Astrocyte (in vitro differentiated cells and primary cell): Measurements from ENCODE around the gene NOL4L. TPM values are rescaled to one million over a fixed set of nuclear protein-coding genes. Genes with fewer than 3 reads are reported as not detected.

ENCODE experiments used
- DNase-seq: peaks from one replicate; pipeline ENCODE4 v3.0.0-alpha.2; 2010; ENCODE audit warnings: low read depth
- FAIRE-seq: peaks from 2 replicates; lab custom pipeline; 2011; peaks lifted over from hg19 to GRCh38; lab: Jason Lieb, UNC
- H2AFZ ChIP-seq: 2 replicates; pipeline ENCODE4 v1.6.0; 2012; ENCODE audit warnings: low read depth, low read length, inconsistent platforms
- H3K27ac ChIP-seq: 2 replicates; pipeline ENCODE4 v1.5.1; 2011; ENCODE audit warnings: low read depth, low read length, inconsistent platforms
- H3K27me3 ChIP-seq: 2 replicates; pipeline ENCODE4 v1.6.0; 2011; ENCODE audit warnings: low read length, inconsistent platforms; ENCODE audit not compliant: insufficient read depth
- H3K36me3 ChIP-seq: 2 replicates; pipeline ENCODE4 v1.5.1; 2011; ENCODE audit warnings: low read length, inconsistent platforms; ENCODE audit not compliant: insufficient read depth
- H3K4me1 ChIP-seq: 2 replicates; pipeline ENCODE4 v1.5.1; 2011; ENCODE audit warnings: low read length, inconsistent platforms; ENCODE audit not compliant: insufficient read depth
- H3K4me2 ChIP-seq: 2 replicates; pipeline ENCODE4 v1.6.0; 2012; ENCODE audit warnings: low read length, inconsistent platforms
- H3K4me3 ChIP-seq: 2 replicates; pipeline ENCODE4 v1.5.1; 2011; ENCODE audit warnings: low read depth, mild to moderate bottlenecking, low read length, inconsistent platforms; ENCODE audit not compliant: insufficient read depth
- H3K79me2 ChIP-seq: 2 replicates; pipeline ENCODE4 v1.6.0; 2012; ENCODE audit warnings: mild to moderate bottlenecking, low read length, inconsistent platforms; ENCODE audit not compliant: insufficient read depth
- H3K9ac ChIP-seq: 2 replicates; pipeline ENCODE4 v1.6.0; 2012; ENCODE audit warnings: mild to moderate bottlenecking, low read length, inconsistent platforms
- H3K9me3 ChIP-seq: 2 replicates; pipeline ENCODE4 v1.5.1; 2012; ENCODE audit warnings: low read depth, mild to moderate bottlenecking, low read length, inconsistent platforms; ENCODE audit not compliant: insufficient read depth
- H4K20me1 ChIP-seq: 2 replicates; pipeline ENCODE4 v1.6.0; 2012; ENCODE audit warnings: low read length, inconsistent platforms; ENCODE audit not compliant: insufficient read depth
- H3K27ac Mint-ChIP-seq: one replicate; pipeline ENCODE4 v1.8.0; 2021; ENCODE audit warnings: mild to moderate bottlenecking, mixed read lengths; ENCODE audit not compliant: unreplicated experiment
- H3K27me3 Mint-ChIP-seq: one replicate; pipeline ENCODE4 v1.8.0; 2021; ENCODE audit warnings: low read depth, mixed read lengths; ENCODE audit not compliant: unreplicated experiment
- H3K36me3 Mint-ChIP-seq: one replicate; pipeline ENCODE4 v1.8.0; 2021; ENCODE audit warnings: low read depth, mixed read lengths; ENCODE audit not compliant: unreplicated experiment
- H3K4me1 Mint-ChIP-seq: one replicate; pipeline ENCODE4 v1.8.0; 2021; ENCODE audit warnings: low read depth, mixed read lengths; ENCODE audit not compliant: unreplicated experiment
- H3K4me3 Mint-ChIP-seq: one replicate; pipeline ENCODE4 v1.8.0; 2021; ENCODE audit warnings: mild to moderate bottlenecking, moderate library complexity, mixed read lengths; ENCODE audit not compliant: unreplicated experiment
- H3K9me3 Mint-ChIP-seq: one replicate; pipeline ENCODE4 v1.8.0; 2021; ENCODE audit warnings: mild to moderate bottlenecking, mixed read lengths; ENCODE audit not compliant: unreplicated experiment
- CTCF ChIP-seq: IDR thresholded peaks from 2 replicates; pipeline ENCODE4 v1.5.1; 2011; ENCODE audit warnings: low read depth, mild to moderate bottlenecking, inconsistent platforms, low read length, moderate library complexity; ENCODE audit not compliant: insufficient read depth
- EZH2 ChIP-seq: IDR thresholded peaks from 2 replicates; pipeline ENCODE4 v1.6.1; 2012; ENCODE audit warnings: mild to moderate bottlenecking, low read length, inconsistent platforms; ENCODE audit not compliant: insufficient read depth
- total RNA-seq: library from RNA; stranded (reverse); gene quantifications from 2 replicates; pipeline ENCODE4 v1.2.1, GENCODE V29; 2021

NOL4L gene
- total RNA-seq, 1 donor from 2014 or later, result 35.5 TPM

GRCh38 chr20:32484958-32485769 is 100.0 kb downstream of the NOL4L start:
- Mint-ChIP-seq H3K4me1 (peaks cover 16% of the 10 kb centered on the region), H3K27ac (peak overlapping the region; percentile 74), H3K9me3 (peaks cover 2% of the 10 kb centered on the region), H3K27me3 (no peaks in the 10 kb centered on the region), H3K36me3 (peaks cover 2% of the 10 kb centered on the region), H3K4me3 (peak overlapping the region; percentile 80)
- Histone ChIP-seq H3K79me2 (peaks cover 27% of the 10 kb centered on the region), H3K9me3 (no peaks in the 10 kb centered on the region), H3K27ac (peak overlapping the region; percentile 70), H3K4me2 (peak overlapping the region; percentile 95), H3K27me3 (no peaks in the 10 kb centered on the region), H3K4me1 (peaks cover 21% of the 10 kb centered on the region), H3K36me3 (no peaks in the 10 kb centered on the region), H4K20me1 (peaks cover 24% of the 10 kb centered on the region), H3K9ac (peak overlapping the region; percentile 79), H2AFZ (peak overlapping the region; percentile 55), H3K4me3 (peak overlapping the region; percentile 58)
- FAIRE-seq (no peak), DNase-seq (peak; percentile 65)
- TF ChIP-seq EZH2, result no peak
- peak; percentile 93 for TF ChIP-seq CTCF

DNA sequence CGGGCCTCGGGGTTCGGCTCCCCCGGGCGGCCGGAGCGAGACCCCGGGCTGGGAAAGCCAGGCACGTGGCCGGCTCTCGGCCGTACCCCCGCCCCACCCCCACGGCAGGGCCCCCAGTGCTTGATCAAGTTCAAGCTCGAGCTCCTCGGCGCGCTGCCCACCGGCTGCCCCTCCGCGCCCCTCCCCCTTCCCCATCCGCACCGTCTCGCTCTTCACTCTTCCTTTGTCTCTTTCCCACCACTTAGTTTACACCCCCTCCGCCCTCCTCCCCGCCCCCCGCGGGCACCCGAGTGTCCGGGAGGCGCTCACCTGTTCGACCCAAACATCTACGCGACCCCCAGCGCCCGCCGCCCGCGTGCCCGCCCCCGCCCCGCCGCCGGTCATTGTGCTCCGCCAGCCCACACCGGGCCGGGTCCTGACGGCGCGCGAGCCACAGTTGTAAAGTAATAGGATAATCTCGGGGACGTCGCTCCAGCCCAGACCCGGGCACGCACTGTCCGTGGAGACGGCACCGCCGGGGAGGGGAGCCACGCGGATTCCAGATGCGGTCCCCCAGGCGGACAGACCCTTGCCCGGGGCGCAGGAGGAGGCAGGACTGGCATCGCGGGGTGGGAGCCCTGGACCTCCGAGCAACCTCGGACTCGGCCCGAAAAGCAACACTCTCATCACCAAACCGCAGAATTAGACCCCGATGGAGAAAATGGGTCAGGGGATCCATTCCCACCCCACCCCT is 100.7 kb downstream of the NOL4L start:
- Histone ChIP-seq H2AFZ (peak overlapping the region; percentile 61), H3K9ac (peak overlapping the region; percentile 79), H4K20me1 (peaks cover 32% of the 10 kb centered on the region), H3K79me2 (peaks cover 35% of the 10 kb centered on the region), H3K27me3 (no peaks in the 10 kb centered on the region), H3K4me2 (peak overlapping the region; percentile 95), H3K36me3 (no peaks in the 10 kb centered on the region), H3K4me1 (peaks cover 24% of the 10 kb centered on the region), H3K4me3 (peak overlapping the region; percentile 61), H3K9me3 (no peaks in the 10 kb centered on the region), H3K27ac (peak overlapping the region; percentile 70)
- Mint-ChIP-seq H3K4me1 (peaks cover 23% of the 10 kb centered on the region), H3K36me3 (peaks cover 2% of the 10 kb centered on the region), H3K9me3 (peaks cover 2% of the 10 kb centered on the region), H3K27ac (peak overlapping the region; percentile 47), H3K27me3 (no peaks in the 10 kb centered on the region), H3K4me3 (peak overlapping the region; percentile 81)
- FAIRE-seq (no peak), DNase-seq (no peak)
- no peak for TF ChIP-seq EZH2
- TF ChIP-seq CTCF, result no peak
